IMR-90 (cell line): Measurements from ENCODE around the gene CISTR. TPM values are rescaled to one million over a fixed set of nuclear protein-coding genes. Genes with fewer than 3 reads are reported as not detected.

Experiments
- ATAC-seq: fragments of 200-7000 bp; cut with Tn5 transposase; 2 replicates; pipeline ENCODE4 v1.9.1; 2020; ENCODE audit warnings: low read depth, mild to moderate bottlenecking, moderate library complexity
- BruUV-seq: library from RNA; stranded (reverse); fragments of 400-500 nt; replicated peaks from 2 replicates; lab custom pipeline; 2021; lab: Mats Ljungman, UMichigan
- CTCF ChIA-PET: fragments of 300-600 bp; formaldehyde crosslinking; extraction: SDS; loops from one replicate; lab custom pipeline; 2021; ENCODE audit warnings: antibody characterized with exemption; lab: Yijun Ruan, JAX
- POLR2A ChIA-PET: fragments of 300-600 bp; sonication (Branson Sonifier 250); formaldehyde crosslinking; loops from one replicate; lab custom pipeline; 2022; ENCODE audit warnings: antibody characterized with exemption; ENCODE audit not compliant: unreplicated experiment; lab: Charles Lee
- DNase-seq: peaks from one replicate; pipeline ENCODE4 v3.0.0; 2013
- H2AFZ ChIP-seq: replicated peaks from 2 replicates; pipeline ENCODE3; 2013; ENCODE audit warnings: low read length, mild to moderate bottlenecking; ENCODE audit not compliant: poor library complexity
- H2AK5ac ChIP-seq: 2 replicates; pipeline ENCODE4 v1.6.1; 2013; ENCODE audit warnings: low read depth, low read length, inconsistent platforms
- H2AK9ac ChIP-seq: replicated peaks from 2 replicates; pipeline ENCODE3; 2013; ENCODE audit warnings: mild to moderate bottlenecking, low read depth, low read length, moderate library complexity; ENCODE audit not compliant: poor library complexity
- H2BK120ac ChIP-seq: 2 replicates; pipeline ENCODE4 v1.6.1; 2013; ENCODE audit warnings: low read depth, low read length, inconsistent platforms
- H2BK15ac ChIP-seq: 3 replicates; pipeline ENCODE4 v1.6.1; 2013; ENCODE audit warnings: low read depth, low read length, inconsistent platforms
- H2BK20ac ChIP-seq: 2 replicates; pipeline ENCODE4 v1.6.1; 2013; ENCODE audit warnings: low read depth, mild to moderate bottlenecking, inconsistent platforms, low read length, moderate library complexity
- H2BK5ac ChIP-seq: 2 replicates; pipeline ENCODE4 v1.6.1; 2013; ENCODE audit warnings: mild to moderate bottlenecking, low read depth, low read length, inconsistent platforms; ENCODE audit not compliant: poor library complexity, severe bottlenecking
- H3K14ac ChIP-seq: replicated peaks from 2 replicates; pipeline ENCODE4 v1.6.1; 2013; ENCODE audit warnings: low read depth, low read length, inconsistent platforms
- H3K18ac ChIP-seq: 2 replicates; pipeline ENCODE4 v1.6.1; 2013; ENCODE audit warnings: low read depth, low read length, control low read depth
- H3K23ac ChIP-seq: 2 replicates; pipeline ENCODE4 v1.6.1; 2013; ENCODE audit warnings: low read depth, low read length, inconsistent platforms
- H3K27ac ChIP-seq: 2 replicates; pipeline ENCODE4 v1.5.1; 2013; ENCODE audit warnings: mild to moderate bottlenecking, control low read depth, low read length; ENCODE audit not compliant: insufficient read depth
- H3K27me3 ChIP-seq: 2 replicates; pipeline ENCODE4 v1.6.1; 2013; ENCODE audit warnings: low read length; ENCODE audit not compliant: control insufficient read depth, insufficient read depth
- H3K36me3 ChIP-seq: 2 replicates; pipeline ENCODE4 v1.6.1; 2013; ENCODE audit warnings: low read length, mixed read lengths; ENCODE audit not compliant: control insufficient read depth, insufficient read depth
- H3K4ac ChIP-seq: 2 replicates; pipeline ENCODE4 v1.6.1; 2013; ENCODE audit warnings: low read depth, low read length, inconsistent platforms
- H3K4me1 ChIP-seq: 2 replicates; pipeline ENCODE4 v1.6.1; 2013; ENCODE audit warnings: low read length, mixed read lengths; ENCODE audit not compliant: control insufficient read depth, insufficient read depth
- H3K4me2 ChIP-seq: 2 replicates; pipeline ENCODE4 v1.6.1; 2013; ENCODE audit warnings: low read depth, mild to moderate bottlenecking, control low read depth, low read length, moderate library complexity
- H3K4me3 ChIP-seq: 2 replicates; pipeline ENCODE4 v1.5.1; 2013; ENCODE audit warnings: low read depth, mild to moderate bottlenecking, control low read depth, low read length, moderate library complexity; ENCODE audit not compliant: insufficient read depth
- H3K56ac ChIP-seq: 2 replicates; pipeline ENCODE4 v1.6.1; 2013; ENCODE audit warnings: low read length, inconsistent platforms; ENCODE audit not compliant: insufficient read depth; ENCODE audit errors: extremely low read depth
- H3K79me1 ChIP-seq, 2 experiments: 2 replicates each; pipeline ENCODE4 v1.6.1; 2013; ENCODE audit warnings: low read length in 2 of 2, inconsistent platforms in 1 of 2, low read depth in 1 of 2
- H3K9ac ChIP-seq: 2 replicates; pipeline ENCODE4 v1.6.1; 2013; ENCODE audit warnings: low read depth, low read length, control low read depth
- H3K9me1 ChIP-seq: 2 replicates; pipeline ENCODE4 v1.6.1; 2013; ENCODE audit warnings: low read length, inconsistent platforms; ENCODE audit not compliant: insufficient read depth
- H3K9me3 ChIP-seq: 2 replicates; pipeline ENCODE4 v1.6.1; 2013; ENCODE audit warnings: low read length; ENCODE audit not compliant: control insufficient read depth, insufficient read depth
- H4K20me1 ChIP-seq: 2 replicates; pipeline ENCODE4 v1.6.1; 2013; ENCODE audit warnings: low read length, inconsistent platforms; ENCODE audit not compliant: insufficient read depth
- H4K5ac ChIP-seq: 2 replicates; pipeline ENCODE4 v1.6.1; 2013; ENCODE audit warnings: mild to moderate bottlenecking, low read depth, low read length, control low read depth
- H4K8ac ChIP-seq, 2 experiments: 2 replicates each; pipeline ENCODE4 v1.6.1; 2013; ENCODE audit warnings: low read depth in 2 of 2, low read length in 2 of 2, control low read depth in 1 of 2, inconsistent platforms in 1 of 2
- H4K91ac ChIP-seq: 2 replicates; pipeline ENCODE4 v1.6.1; 2013; ENCODE audit warnings: low read depth, low read length, inconsistent platforms; ENCODE audit not compliant: insufficient read depth
- BHLHE40 ChIP-seq: fragments of 150-350 bp; IDR thresholded peaks from 2 replicates; pipeline ENCODE4 v1.6.1; 2016; ENCODE audit warnings: mild to moderate bottlenecking, low read depth, low read length
- CHD1 ChIP-seq: IDR thresholded peaks from 2 replicates; pipeline ENCODE4 v1.6.1; 2012; ENCODE audit warnings: low read depth, low read length, improper control_type of control experiment
- CTCF ChIP-seq: conservative IDR thresholded peaks from 2 replicates; pipeline ENCODE4 v1.5.1; 2012; ENCODE audit warnings: mild to moderate bottlenecking, low read depth, low read length, improper control_type of control experiment
- ELK1 ChIP-seq: fragments of 150-350 bp; IDR thresholded peaks from 2 replicates; pipeline ENCODE4 v1.6.1; 2016; ENCODE audit warnings: low read depth, mild to moderate bottlenecking, low read length, moderate library complexity, borderline replicate concordance
- MAFK ChIP-seq: IDR thresholded peaks from 2 replicates; pipeline ENCODE4 v1.6.1; 2012; ENCODE audit warnings: low read depth, low read length, improper control_type of control experiment
- MXI1 ChIP-seq: IDR thresholded peaks from 2 replicates; pipeline ENCODE4 v1.6.1; 2012; ENCODE audit warnings: low read depth, mild to moderate bottlenecking, low read length, moderate library complexity, borderline replicate concordance
- POLR2A ChIP-seq: IDR thresholded peaks from 2 replicates; pipeline ENCODE4 v1.6.1; 2012; ENCODE audit warnings: mild to moderate bottlenecking, low read depth, low read length
- RAD21 ChIP-seq: IDR thresholded peaks from 2 replicates; pipeline ENCODE4 v1.6.1; 2012; ENCODE audit warnings: low read length, improper control_type of control experiment
- RCOR1 ChIP-seq: IDR thresholded peaks from 2 replicates; pipeline ENCODE4 v1.6.1; 2012; ENCODE audit warnings: mild to moderate bottlenecking, low read length, improper control_type of control experiment; ENCODE audit not compliant: insufficient replicate concordance
- RFX5 ChIP-seq: IDR thresholded peaks from 2 replicates; pipeline ENCODE4 v1.8.0; 2012; ENCODE audit warnings: low read depth, mild to moderate bottlenecking, low read length, moderate library complexity
- SMC3 ChIP-seq: fragments of 150-350 bp; IDR thresholded peaks from 2 replicates; pipeline ENCODE4 v1.6.1; 2016; ENCODE audit warnings: low read depth, mild to moderate bottlenecking, antibody characterized with exemption, low read length, moderate library complexity
- WGBS, 2 experiments: methylation state at CpG; one replicate each; pipeline versions ENCODE4 v1.1.5 to v1.1.7; 2013; ENCODE audit warnings: missing lambda C conversion rate in 2 of 2; ENCODE audit not compliant: insufficient read length in 1 of 2; ENCODE audit errors: extremely low coverage in 2 of 2; 5-methylcytosine and 5-hydroxymethylcytosine counted together
- dilution Hi-C: fragments of 300-500 bp; cut with HindIII; formaldehyde crosslinking; loops from one replicate; pipeline ENCODE4 v1.14.3; 2018; ENCODE audit warnings: low sequenced_read_pairs; ENCODE audit not compliant: unreplicated experiment
- in situ Hi-C: fragments of 300-500 bp; cut with MboI; formaldehyde crosslinking; loops from 3 replicates; pipeline ENCODE4 v1.14.3; 2019; ENCODE audit warnings: low sequenced_read_pairs, inconsistent platforms, mixed read lengths
- intact Hi-C: fragments of 100-400 bp; cut with micrococcal nuclease; formaldehyde crosslinking; loops from 2 replicates; pipeline ENCODE4 v1.10.0; 2022
- polyA plus RNA-seq, 3 experiments: library from polyadenylated mRNA; depleted of rRNA; stranded (reverse); fragments of >200 nt; gene quantifications; 2 replicates each; pipeline ENCODE4 v1.2.3, GENCODE V29; 2012; ENCODE audit warnings: low replicate concordance in 1 of 3
- total RNA-seq: library from RNA; depleted of rRNA; stranded (reverse); fragments of >200 nt; gene quantifications from 2 replicates; pipeline ENCODE4 v1.2.3, GENCODE V29; 2012

CISTR gene
- total and polyA plus RNA-seq, 2 of the 4 experiments (the other 2 are of a cell fraction) = not detected

GRCh38 chr12:53781228-53781801 lies 29.5 kb upstream of the CISTR start:
- Histone ChIP-seq H3K9me1 (no peaks in the 10 kb centered on the region), H2BK20ac (no peak overlapping the region), H4K91ac (no peak overlapping the region), H4K20me1 (no peaks in the 10 kb centered on the region), H4K5ac (no peak overlapping the region), H3K9ac (no peak overlapping the region), H2AK9ac (no peak overlapping the region), H3K4me2 (no peak overlapping the region), H3K14ac (no peak overlapping the region), H3K36me3 (no peaks in the 10 kb centered on the region), H2AK5ac (no peak overlapping the region), H3K9me3 (no peaks in the 10 kb centered on the region), H3K27me3 (peaks cover 40% of the 10 kb centered on the region), H4K8ac (no peak overlapping the region), H2BK120ac (no peak overlapping the region), H3K79me1 (no peaks in the 10 kb centered on the region), H3K27ac (no peak overlapping the region), H3K4me3 (no peak overlapping the region), H3K4ac (no peak overlapping the region), H3K18ac (no peak overlapping the region), H3K23ac (no peak overlapping the region), H2AFZ (no peak overlapping the region), H3K56ac (no peak overlapping the region), H3K4me1 (no peaks in the 10 kb centered on the region), H2BK15ac (no peak overlapping the region), H2BK5ac (no peak overlapping the region)
- ChIA-PET POLR2A (no interaction called here), CTCF (no interaction called here)
- in situ Hi-C loops (no loop called here), dilution Hi-C loops (no loop called here), intact Hi-C loops (no loop called here)
- DNase-seq (peak; percentile 16), ATAC-seq (no peak)
- BruUV-seq = no TSS peak
- WGBS, 2 experiments = no CpG with 5 or more reads among the region's 5 CpGs
- TF ChIP-seq RCOR1 (no peak), CTCF (no peak), SMC3 (no peak), POLR2A (no peak), MXI1 (no peak), CHD1 (no peak), BHLHE40 (no peak), RAD21 (no peak), ELK1 (no peak), RFX5 (no peak), MAFK (no peak)
